Activated gamma-delta T cell treated with Interleukin-2 at 50 U/mL for 16 hours (primary cell): ENCODE results near the gene EPN2.

ENCODE experiments used
- DNase-seq: peaks from one replicate; pipeline ENCODE4 v3.0.0-alpha.2; 2020

EPN2 gene

GRCh38 chr17:19313066-19313745 lies 76.0 kb downstream of the EPN2 start:
- no peak for DNase-seq

- no peak for DNase-seq
Measured at GRCh38 chr17:19313746-19314651, 76.8 kb downstream of the EPN2 start.

- DNase-seq = no peak
Measured at GRCh38 chr17:19315104-19315503, 77.9 kb downstream of the EPN2 start.

GRCh38 chr17:19316761-19317358 lies 79.7 kb downstream of the EPN2 start:
- no peak for DNase-seq

- DNase-seq = no peak
Measured at GRCh38 chr17:19317359-19318095, 80.4 kb downstream of the EPN2 start.

- DNase-seq = no peak
Measured at GRCh38 chr17:19318611-19319010, 81.4 kb downstream of the EPN2 start.

GRCh38 chr17:19319771-19320505 lies 82.8 kb downstream of the EPN2 start:
- DNase-seq = no peak

- no peak for DNase-seq
Measured at GRCh38 chr17:19320876-19321275, 83.7 kb downstream of the EPN2 start.

- DNase-seq = no peak
Measured at GRCh38 chr17:19321481-19322128, 84.4 kb downstream of the EPN2 start.

- DNase-seq = no peak
Measured at GRCh38 chr17:19322129-19322505, 85.0 kb downstream of the EPN2 start.

GRCh38 chr17:19322861-19323260 lies 85.7 kb downstream of the EPN2 start:
- no peak for DNase-seq

- no peak for DNase-seq
Measured at GRCh38 chr17:19325542-19325941, 88.4 kb downstream of the EPN2 start.

- DNase-seq = no peak
Measured at GRCh38 chr17:19327031-19327783, 90.0 kb downstream of the EPN2 start.

GRCh38 chr17:19328441-19329061 lies 91.4 kb downstream of the EPN2 start:
- DNase-seq = no peak

GRCh38 chr17:19329136-19329535 lies 92.0 kb downstream of the EPN2 start:
- no peak for DNase-seq

- no peak for DNase-seq
Measured at GRCh38 chr17:19329839-19330238, 92.7 kb downstream of the EPN2 start.

GRCh38 chr17:19330271-19330670 lies 93.1 kb downstream of the EPN2 start:
- no peak for DNase-seq

- no peak for DNase-seq
Measured at GRCh38 chr17:19331134-19331533, 94.0 kb downstream of the EPN2 start.

GRCh38 chr17:19331543-19332245 lies 94.5 kb downstream of the EPN2 start:
- no peak for DNase-seq
